ENCODE data around the gene DDC.

GRCh38 chr7:50495746-50496145 lies 69.5 kb downstream of the DDC start:
- TF ChIP-seq CTCF (IDR thresholded peaks at IDR 0.05 in 4 of 5, conservative IDR thresholded peaks at IDR 0.05 in 1 of 5) (no peak), POLR2A (IDR thresholded peaks at IDR 0.05) (no peak)
